ENCODE data around the gene ZNF614.
"Not testable (repeated sequence)": the region's sequence is repeated elsewhere in the genome, so short reads cannot be mapped to it uniquely, and the experiment has no call there.

Gene ZNF614

GRCh38 chr19:52028027-52028779 lies at the start of gene ZNF614:
ZNF614 (minus strand) TSS chr19:52028379; CDS start chr19:52025745, 2,634 bp downstream.
- Histone ChIP-seq H3K27me3 (ENCODE audit: control insufficient read depth, insufficient read depth, low read length) (no peaks in the 10 kb centered on the region), H3K36me3 (ENCODE audit: control insufficient read depth, insufficient read depth, low read length) (peaks cover 15% of the 10 kb centered on the region), H3K9ac (ENCODE audit: low read length) (peak within 1 kb of the TSS; percentile 93), H3K4me3 (ENCODE audit: low read length) (peak within 1 kb of the TSS; percentile 80), H3K27ac (ENCODE audit: low read depth, low read length) (peak within 1 kb of the TSS; percentile 84), H3K4me1 (ENCODE audit: control insufficient read depth, insufficient read depth, low read length) (peaks cover 10% of the 10 kb centered on the region)

- H3K4me1 ChIP-seq (ENCODE audit: control insufficient read depth, insufficient read depth, low read length) = no peaks in the 10 kb centered on the region
- H3K4me3 ChIP-seq (ENCODE audit: low read length) = no peak overlapping the region
- H3K27ac ChIP-seq (ENCODE audit: low read depth, low read length) = no peak overlapping the region
- peaks cover 43% of the 10 kb centered on the region for H3K36me3 ChIP-seq (ENCODE audit: control insufficient read depth, insufficient read depth, low read length)
- no peaks in the 10 kb centered on the region for H3K27me3 ChIP-seq (ENCODE audit: control insufficient read depth, insufficient read depth, low read length)
- H3K9ac ChIP-seq (ENCODE audit: low read length) = no peak overlapping the region
Observed at GRCh38 chr19:52070496-52070895, 42.3 kb upstream of the ZNF614 start.

GRCh38 chr19:52069653-52070052 lies 41.5 kb upstream of the ZNF614 start:
- Histone ChIP-seq H3K27me3 (ENCODE audit: control insufficient read depth, insufficient read depth, low read length) (no peaks in the 10 kb centered on the region), H3K36me3 (ENCODE audit: control insufficient read depth, insufficient read depth, low read length) (peaks cover 36% of the 10 kb centered on the region), H3K27ac (ENCODE audit: low read depth, low read length) (no peak overlapping the region), H3K9ac (ENCODE audit: low read length) (no peak overlapping the region), H3K4me3 (ENCODE audit: low read length) (no peak overlapping the region), H3K4me1 (ENCODE audit: control insufficient read depth, insufficient read depth, low read length) (no peaks in the 10 kb centered on the region)

GRCh38 chr19:52066258-52066863 lies 38.2 kb upstream of the ZNF614 start:
- H3K4me3 ChIP-seq (ENCODE audit: low read length) = no peak overlapping the region
- H3K27ac ChIP-seq (ENCODE audit: low read depth, low read length) = no peak overlapping the region
- no peak overlapping the region for H3K9ac ChIP-seq (ENCODE audit: low read length)
- no peaks in the 10 kb centered on the region for H3K27me3 ChIP-seq (ENCODE audit: control insufficient read depth, insufficient read depth, low read length)
- H3K36me3 ChIP-seq (ENCODE audit: control insufficient read depth, insufficient read depth, low read length) = peaks cover 34% of the 10 kb centered on the region
- no peaks in the 10 kb centered on the region for H3K4me1 ChIP-seq (ENCODE audit: control insufficient read depth, insufficient read depth, low read length)

- H3K9ac ChIP-seq (ENCODE audit: low read length) = no peak overlapping the region
- H3K27ac ChIP-seq (ENCODE audit: low read depth, low read length) = no peak overlapping the region
- no peak overlapping the region for H3K4me3 ChIP-seq (ENCODE audit: low read length)
- H3K27me3 ChIP-seq (ENCODE audit: control insufficient read depth, insufficient read depth, low read length) = no peaks in the 10 kb centered on the region
- H3K36me3 ChIP-seq (ENCODE audit: control insufficient read depth, insufficient read depth, low read length) = peaks cover 27% of the 10 kb centered on the region
- no peaks in the 10 kb centered on the region for H3K4me1 ChIP-seq (ENCODE audit: control insufficient read depth, insufficient read depth, low read length)
Observed at GRCh38 chr19:52065399-52065798, 37.2 kb upstream of the ZNF614 start.

GRCh38 chr19:52056480-52056879 lies 28.3 kb upstream of the ZNF614 start:
- not testable (repeated sequence) for H3K36me3 ChIP-seq (ENCODE audit: control insufficient read depth, insufficient read depth, low read length); H3K4me1 ChIP-seq (ENCODE audit: control insufficient read depth, insufficient read depth, low read length); H3K4me3 ChIP-seq (ENCODE audit: low read length); H3K27me3 ChIP-seq (ENCODE audit: control insufficient read depth, insufficient read depth, low read length); H3K9ac ChIP-seq (ENCODE audit: low read length); H3K27ac ChIP-seq (ENCODE audit: low read depth, low read length)

GRCh38 chr19:52051736-52052135 lies 23.6 kb upstream of the ZNF614 start:
- H3K4me3 ChIP-seq (ENCODE audit: low read length); H3K9ac ChIP-seq (ENCODE audit: low read length); H3K36me3 ChIP-seq (ENCODE audit: control insufficient read depth, insufficient read depth, low read length); H3K27me3 ChIP-seq (ENCODE audit: control insufficient read depth, insufficient read depth, low read length); H3K4me1 ChIP-seq (ENCODE audit: control insufficient read depth, insufficient read depth, low read length); H3K27ac ChIP-seq (ENCODE audit: low read depth, low read length): not testable (repeated sequence)

- peaks cover 2% of the 10 kb centered on the region for H3K4me1 ChIP-seq (ENCODE audit: control insufficient read depth, insufficient read depth, low read length)
- peak within 1 kb of the TSS; percentile 89 for H3K9ac ChIP-seq (ENCODE audit: low read length)
- no peaks in the 10 kb centered on the region for H3K27me3 ChIP-seq (ENCODE audit: control insufficient read depth, insufficient read depth, low read length)
- peaks cover 4% of the 10 kb centered on the region for H3K36me3 ChIP-seq (ENCODE audit: control insufficient read depth, insufficient read depth, low read length)
- H3K4me3 ChIP-seq (ENCODE audit: low read length) = peak within 1 kb of the TSS; percentile 89
- peak within 1 kb of the TSS; percentile 99 for H3K27ac ChIP-seq (ENCODE audit: low read depth, low read length)
Observed at GRCh38 chr19:52048555-52049501, 20.6 kb upstream of the ZNF614 start, which contains the start of gene ZNF432. ZNF432 (minus strand) TSS chr19:52048838; CDS start chr19:52046868, 1,970 bp downstream.

GRCh38 chr19:52039169-52039568 lies 11.0 kb upstream of the ZNF614 start:
- Histone ChIP-seq H3K27ac (ENCODE audit: low read depth, low read length) (no peak overlapping the region), H3K4me3 (ENCODE audit: low read length) (no peak overlapping the region), H3K27me3 (ENCODE audit: control insufficient read depth, insufficient read depth, low read length) (no peaks in the 10 kb centered on the region), H3K4me1 (ENCODE audit: control insufficient read depth, insufficient read depth, low read length) (no peaks in the 10 kb centered on the region), H3K36me3 (ENCODE audit: control insufficient read depth, insufficient read depth, low read length) (peaks cover 55% of the 10 kb centered on the region), H3K9ac (ENCODE audit: low read length) (no peak overlapping the region)

- peak overlapping the region; percentile 22 for H3K4me3 ChIP-seq (ENCODE audit: low read length)
Observed at GRCh38 chr19:52034051-52034728, 6.0 kb upstream of the ZNF614 start.

GRCh38 chr19:52028780-52029123 lies 573 bp upstream of the ZNF614 start:
- peaks cover 9% of the 10 kb centered on the region for H3K36me3 ChIP-seq (ENCODE audit: control insufficient read depth, insufficient read depth, low read length)
- no peak overlapping the region for H3K9ac ChIP-seq (ENCODE audit: low read length)

More at GRCh38 chr19:52034051-52034728, 6.0 kb upstream of the ZNF614 start:
- Histone ChIP-seq H3K27me3 (ENCODE audit: control insufficient read depth, insufficient read depth, low read length) (no peaks in the 10 kb centered on the region), H3K27ac (ENCODE audit: low read depth, low read length) (no peak overlapping the region), H3K36me3 (ENCODE audit: control insufficient read depth, insufficient read depth, low read length) (peaks cover 42% of the 10 kb centered on the region), H3K9ac (ENCODE audit: low read length) (no peak overlapping the region), H3K4me1 (ENCODE audit: control insufficient read depth, insufficient read depth, low read length) (no peaks in the 10 kb centered on the region)

More at GRCh38 chr19:52028780-52029123, 573 bp upstream of the ZNF614 start:
- Histone ChIP-seq H3K27me3 (ENCODE audit: control insufficient read depth, insufficient read depth, low read length) (no peaks in the 10 kb centered on the region), H3K27ac (ENCODE audit: low read depth, low read length) (peak overlapping the region; percentile 84), H3K4me1 (ENCODE audit: control insufficient read depth, insufficient read depth, low read length) (peaks cover 10% of the 10 kb centered on the region), H3K4me3 (ENCODE audit: low read length) (peak overlapping the region; percentile 80)
